COR-L47 (cell line): ENCODE results near the gene BOK.

Source experiments
- DNase-seq: peaks from one replicate; lab custom pipeline; 2025; lab: John Stamatoyannopoulos, UW

BOK gene

DNA sequence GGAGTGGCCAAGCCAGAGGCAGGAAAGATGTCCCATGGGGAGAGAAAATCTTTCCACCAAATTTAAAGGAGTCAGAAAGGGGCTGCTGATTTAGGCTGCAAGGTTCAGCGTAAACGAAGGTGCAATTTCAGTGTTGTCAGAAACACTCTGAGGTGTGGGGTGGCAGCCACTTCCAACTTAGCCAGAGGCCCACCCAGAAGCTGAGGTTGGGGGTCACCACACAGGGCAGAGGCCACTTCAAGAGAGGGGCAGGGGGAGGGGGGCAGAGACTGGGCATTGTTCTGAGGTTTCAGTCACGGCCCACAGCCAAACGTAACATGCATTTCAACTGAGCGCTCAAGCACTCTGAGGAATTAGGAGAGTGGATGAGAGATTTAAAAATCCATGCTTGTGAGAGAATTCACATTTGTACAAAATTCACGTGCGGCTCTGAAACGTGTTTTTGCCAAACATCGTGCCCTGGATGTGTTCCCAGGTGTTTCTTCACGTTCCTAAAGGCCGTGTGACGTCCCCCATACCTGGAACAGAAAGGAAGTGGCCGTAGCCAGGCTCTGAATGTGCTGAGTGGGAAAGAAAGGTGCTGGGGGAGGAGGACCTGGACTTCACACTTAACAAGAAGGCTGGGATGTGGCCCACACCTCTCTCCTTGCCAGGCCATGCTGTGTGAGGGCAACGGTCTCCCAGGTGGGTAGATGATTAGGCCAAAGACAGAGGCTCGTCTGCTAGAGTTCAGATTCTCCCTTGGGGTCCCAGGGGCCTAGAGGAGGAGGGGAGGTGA lies 19.5 kb upstream of the BOK start:
- DNase-seq, result no peak

DNA sequence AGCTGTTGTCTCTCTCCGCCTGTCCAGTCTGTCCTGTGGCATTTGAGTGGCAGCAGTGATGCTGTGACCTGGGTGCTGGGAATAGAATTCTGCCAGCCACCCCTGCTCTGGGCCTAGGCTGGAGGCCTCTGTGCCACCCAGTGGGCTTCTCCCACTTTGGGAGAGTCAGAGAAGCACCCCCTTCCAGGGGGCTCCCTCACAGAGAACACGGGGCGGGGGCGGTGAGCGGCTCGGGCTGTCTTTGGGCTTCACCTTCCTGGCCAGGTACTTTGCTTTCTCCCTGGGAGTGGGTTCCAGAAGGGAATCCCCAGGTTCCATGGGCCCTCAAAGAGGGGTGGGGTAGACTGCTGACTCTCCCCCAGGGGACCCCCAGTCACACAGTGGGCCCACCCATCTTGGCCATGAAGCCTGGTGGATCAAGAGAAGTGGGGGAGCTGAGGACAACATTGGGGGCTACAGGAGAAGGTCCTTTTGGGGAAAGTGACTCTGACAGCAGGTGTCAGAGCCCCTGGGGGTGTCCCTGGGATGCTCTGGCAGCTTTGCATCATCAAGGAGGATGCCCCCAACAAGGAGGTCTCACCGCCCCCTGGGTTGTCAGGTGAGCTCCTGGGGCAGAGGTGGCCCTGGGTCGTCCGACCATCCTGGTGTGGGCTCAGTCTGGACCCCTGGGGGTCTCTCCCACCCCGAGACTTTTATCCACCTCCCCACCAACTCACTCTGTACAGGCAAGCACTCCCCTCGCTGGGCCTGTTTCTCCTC lies 18.8 kb upstream of the BOK start:
- DNase-seq, result no peak

DNA sequence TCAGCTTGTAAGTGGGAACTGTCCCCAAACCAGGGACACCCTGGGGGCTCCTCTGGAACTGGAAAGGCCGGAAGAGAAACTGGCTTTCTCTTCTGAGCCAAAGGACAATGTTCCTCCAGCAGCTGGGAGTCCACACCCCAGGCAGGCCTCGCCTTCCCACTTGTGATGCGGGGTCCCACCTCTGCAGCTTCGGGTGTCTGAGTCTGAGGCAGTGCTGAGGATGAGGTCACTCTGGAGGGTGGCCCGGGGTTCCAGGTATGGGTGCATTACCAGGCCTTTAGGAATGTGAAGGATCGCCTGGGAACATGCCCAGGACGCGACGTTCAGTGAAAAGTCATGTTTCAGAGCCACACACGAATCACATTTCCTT lies 18.2 kb upstream of the BOK start:
- no peak for DNase-seq

DNA sequence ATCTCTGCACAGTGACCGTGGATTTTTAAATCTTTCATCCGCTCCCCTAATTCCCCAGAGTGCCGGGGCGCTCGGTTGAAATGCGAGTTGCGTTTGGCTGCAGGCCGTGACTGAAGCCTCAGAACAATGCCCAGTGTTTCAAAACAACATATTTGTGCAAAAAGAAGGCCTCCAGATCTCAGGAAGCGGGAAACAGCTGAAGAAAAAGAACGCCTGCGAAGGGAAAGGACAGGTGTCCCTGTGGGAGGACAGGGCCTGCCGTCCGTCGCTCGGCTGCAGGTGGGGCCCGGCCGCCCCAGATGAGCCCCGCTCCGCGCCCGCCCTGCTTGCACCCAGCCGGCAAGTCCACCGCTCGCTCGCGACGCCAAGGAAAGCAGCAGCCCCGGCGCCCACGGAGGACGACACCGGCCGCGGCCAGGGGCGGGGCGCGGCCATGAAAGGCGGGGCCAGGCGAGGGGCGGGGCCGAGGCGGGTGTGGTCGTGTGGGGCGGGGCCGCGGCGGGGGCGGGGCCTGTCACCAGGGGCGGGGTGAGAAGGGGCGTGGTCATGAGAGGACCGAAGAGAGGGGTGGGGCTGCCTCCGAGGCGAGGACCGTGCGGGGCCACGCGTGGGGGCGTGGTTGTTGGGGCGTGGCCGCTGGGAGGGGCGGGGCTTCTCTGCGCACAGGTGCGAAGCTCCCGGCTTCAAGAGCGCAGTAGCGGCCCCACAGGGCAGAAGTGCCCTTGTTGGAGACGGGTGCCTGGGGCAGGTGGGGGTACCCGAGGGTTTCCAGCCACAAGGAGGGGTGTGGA lies 17.6 kb upstream of the BOK start:
- DNase-seq, result no peak

DNA sequence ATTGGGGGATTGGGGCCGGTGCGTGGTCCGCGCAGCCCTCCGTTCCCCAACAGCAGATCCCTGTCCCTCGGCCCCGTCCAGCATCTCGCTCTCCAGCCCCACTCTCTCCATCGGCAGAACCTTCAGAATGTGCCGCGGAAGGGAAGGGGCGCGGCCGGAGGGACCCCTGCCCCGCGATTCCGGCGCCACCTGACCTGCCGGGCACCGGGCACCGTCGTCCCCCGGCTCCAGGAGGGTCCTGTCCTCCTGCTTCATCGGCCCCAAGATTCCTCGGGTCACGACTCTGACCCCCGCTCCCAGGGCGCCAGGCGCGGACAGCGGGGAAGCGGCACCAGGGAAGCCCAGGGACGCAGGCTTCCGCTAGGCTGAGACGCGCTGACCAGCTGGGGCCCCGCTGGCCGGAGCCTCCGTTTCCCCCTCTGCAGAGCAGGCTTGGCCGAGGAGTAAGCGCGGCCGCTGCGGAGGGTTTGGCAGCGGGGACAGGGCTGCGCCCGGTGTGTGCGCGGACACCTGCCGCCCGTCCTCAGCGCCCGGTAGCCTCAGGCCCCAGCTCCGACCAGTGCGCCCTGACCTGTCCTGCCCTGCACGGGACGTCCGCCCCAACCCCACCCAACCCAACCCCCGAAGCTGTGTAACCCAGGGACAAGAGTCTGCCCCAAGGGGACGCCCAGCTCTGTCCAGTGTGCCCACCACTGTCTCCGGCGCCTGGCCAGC lies 16.8 kb upstream of the BOK start:
- DNase-seq, result no peak

DNA sequence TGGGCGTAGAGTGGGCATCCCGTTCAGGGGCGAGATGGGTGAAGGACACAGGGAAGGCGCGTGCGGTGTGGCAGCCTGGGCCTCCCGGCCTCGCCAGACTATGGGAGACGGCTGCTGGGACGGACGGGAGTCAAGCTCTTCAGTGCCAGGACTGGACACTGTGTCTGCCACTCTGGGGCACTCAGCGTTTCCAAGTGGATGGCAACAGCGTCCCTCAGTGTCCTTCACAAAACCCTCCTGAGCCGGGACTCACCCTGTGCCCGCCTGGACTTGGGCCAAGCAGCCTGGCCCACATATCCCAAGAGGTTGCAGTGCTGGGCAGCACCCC lies 16.3 kb upstream of the BOK start:
- DNase-seq, result no peak

DNA sequence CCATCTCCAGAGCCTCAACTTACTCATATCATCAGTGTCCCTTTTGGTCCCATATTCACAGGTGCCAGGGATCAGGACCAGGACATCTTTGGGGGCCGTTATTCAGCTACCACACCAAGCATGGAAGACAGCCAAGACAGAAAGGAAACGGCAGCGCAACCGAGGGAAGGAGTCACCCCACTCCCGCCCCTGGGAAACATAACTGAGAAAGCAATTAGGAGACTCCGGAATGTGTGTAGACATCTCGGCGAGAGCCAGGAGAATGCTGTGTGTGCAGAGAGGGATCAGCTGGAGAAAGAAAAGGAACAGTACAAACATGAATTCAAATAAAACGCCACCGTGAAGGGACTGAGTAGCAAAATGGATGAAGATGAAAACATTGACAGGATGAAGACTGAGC lies 13.4 kb upstream of the BOK start:
- DNase-seq, result no peak

DNA sequence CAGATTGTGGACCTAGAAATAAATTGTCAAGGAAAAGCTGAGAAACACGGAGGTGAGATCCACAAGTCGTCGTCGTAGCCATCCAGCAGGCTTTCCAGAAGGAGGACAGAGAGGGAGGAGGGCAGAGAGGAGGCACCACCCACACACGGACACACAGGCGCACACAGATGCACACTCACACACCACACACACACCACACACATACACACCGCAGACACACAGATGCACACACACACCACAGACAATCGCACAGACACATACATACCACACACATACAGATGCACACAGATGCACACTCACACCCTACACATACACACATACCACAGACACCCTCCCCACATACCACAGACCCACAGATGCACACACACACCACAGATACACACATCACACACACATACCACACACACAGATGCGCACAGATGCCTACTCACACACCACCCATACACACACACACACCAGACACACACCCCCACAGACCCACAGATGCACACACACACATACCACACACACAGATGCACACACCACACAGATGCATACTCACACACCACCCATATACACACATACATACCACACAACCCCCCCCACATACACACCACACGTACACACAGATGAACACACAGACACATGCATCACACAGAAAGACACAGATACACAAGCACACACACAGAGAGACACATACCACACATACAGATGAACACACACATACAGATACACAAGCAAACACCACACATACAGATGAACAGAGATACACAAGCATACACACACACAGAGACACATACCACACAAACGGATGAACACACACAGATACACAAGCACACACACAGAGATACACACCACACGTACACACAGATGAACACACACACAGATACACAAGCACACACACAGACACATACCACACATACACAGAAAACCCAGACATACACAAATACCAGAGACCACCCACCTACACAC lies 12.7 kb upstream of the BOK start:
- DNase-seq, result no peak

DNA sequence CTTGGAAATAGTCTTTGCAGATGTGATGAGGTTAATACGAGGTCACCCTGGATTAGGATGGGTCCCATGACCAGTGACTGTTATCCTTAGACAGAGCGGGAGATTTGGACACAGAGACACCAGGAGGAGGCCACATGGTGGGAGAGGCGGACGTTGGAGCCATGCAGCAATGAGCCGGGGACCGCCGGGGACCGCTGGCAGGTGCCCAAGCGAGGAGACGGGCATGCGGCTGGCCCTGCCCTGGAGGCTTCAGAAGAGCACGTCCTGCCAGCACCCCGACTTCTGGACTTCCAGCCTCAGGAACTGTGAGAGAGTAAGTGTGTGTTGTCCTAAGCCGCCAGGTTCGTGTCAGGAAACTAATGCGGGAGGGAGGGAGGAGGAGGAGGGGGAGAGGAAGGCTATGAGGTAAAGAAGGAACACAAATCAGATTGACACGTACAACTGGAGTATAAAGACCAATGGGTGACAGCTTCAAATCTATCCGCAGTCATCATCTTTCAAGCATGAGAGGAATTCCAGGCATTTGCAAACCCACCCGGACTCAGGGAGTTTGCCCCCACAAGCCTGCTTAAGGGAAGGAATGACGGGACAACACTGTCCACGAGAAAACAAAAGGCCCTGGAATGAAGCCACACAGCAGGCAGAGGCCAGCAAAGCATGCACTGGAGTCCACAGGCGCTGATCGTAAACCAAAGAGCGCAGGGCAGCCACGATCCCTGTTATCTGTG lies 11.6 kb upstream of the BOK start:
- no peak for DNase-seq

DNA sequence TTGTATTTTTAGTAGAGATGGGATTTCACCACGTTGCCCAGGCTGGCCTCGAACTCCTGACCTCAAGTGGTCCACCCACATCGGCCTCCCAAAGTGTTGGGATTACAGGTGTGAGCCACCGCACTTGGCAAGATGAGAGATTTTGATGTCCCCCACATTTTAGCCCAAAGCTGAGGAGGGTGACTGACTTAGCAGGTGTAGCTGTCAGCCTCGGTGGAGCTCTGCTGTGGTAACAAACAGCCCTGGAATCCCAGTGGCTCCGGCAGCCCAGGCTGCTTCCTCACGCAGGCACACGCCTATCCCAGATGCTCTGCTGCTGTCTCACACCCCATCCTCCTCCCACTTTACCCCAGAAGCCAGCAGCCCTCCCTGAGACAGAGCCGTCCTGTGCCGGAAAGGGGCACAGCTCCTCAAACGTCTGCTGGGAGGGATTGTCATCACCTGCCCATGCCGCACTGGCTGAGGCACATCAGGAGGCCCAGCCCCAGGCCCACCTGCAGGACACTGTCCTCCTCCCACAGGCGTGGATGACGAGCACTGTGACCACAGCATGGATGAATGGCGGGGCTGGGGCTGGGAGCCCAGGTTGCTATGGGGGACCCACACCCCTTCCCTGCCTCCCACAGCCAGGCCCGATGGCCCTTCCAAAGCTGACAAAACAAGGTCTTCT lies 10.6 kb upstream of the BOK start:
- no peak for DNase-seq

DNA sequence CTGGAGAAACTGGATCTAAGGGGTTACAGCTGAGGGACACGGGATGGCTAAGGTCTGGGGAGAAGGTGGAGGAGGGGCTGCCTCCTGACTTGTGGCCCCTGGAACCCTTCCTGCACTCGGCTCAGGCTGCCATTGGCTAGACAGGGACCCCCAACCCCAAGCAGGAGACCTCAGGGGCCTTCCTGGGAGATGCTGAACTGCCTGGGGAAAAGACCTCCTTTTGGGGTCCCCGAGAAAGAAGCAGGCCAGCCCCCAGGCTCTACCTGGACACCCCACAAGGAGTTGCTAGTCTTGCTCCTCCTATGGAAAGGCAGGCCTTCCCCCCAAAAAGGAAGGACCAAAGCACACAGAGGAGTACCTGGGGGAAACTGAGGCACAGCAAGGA lies 10.1 kb upstream of the BOK start:
- DNase-seq, result no peak

DNA sequence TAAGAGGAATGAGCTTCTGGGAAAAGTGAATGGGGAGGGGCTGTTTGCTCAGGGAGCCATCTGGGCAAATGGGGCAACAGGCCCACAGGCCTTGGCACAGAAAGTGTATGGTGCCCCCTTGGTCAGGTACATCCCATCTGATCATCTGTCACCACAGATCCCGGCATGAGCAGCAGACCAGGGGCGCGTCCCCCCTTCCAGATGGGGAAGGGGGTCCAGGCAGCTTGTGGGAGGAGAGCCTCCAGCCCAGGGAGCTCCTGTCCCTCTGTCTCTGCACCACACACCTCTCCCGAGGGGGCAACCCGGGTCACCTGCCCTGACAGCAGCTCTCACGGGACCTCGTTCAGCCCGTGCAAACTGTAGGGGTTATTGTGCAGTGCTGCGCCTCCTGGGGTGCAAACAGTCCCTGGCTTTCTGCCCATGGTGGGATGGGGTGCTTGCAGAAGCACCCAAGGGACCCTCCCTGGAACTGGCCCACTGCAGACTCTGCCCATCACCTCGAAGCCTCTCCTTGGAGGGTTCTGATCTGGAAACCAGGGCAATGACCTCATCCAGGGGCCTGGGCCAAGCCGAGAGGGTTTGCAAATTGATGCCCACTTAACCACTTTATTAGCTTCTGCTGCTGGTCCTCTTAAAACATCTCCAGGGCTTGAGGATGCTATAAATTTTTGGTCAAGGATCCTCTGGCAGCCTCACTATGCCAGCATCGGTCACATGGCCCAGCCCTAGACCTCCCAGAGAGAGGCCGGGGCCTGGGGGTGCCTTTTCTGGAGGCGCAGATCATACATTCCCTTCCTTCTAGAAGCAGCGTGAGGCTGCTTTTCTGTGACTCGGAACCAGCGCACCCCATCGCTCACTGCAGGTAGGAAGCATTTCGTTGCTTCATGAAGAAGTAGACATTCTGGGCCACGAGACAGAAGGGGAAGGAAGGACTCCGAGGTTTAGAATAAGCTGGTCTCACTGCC lies 7.6 kb upstream of the BOK start:
- DNase-seq, result no peak

DNA sequence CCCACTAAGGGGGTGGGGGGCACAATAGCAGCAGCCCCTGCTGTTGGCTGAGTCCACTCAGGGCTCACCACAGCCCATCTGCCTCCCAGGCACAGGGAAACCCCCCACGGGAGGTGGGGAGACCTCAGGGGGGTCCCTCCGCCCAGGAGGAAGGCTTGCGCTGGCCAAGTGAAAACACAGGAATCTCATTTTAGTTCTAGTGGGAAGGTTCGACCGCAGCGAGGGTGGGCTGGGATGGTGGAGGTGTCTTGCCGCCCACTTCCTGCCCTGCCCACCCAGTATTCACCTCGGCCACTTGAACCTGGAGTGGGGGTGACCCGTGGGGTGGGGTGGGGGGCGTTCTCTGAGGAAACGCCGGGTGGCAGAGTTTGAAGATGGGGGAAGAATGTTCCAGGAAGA lies 6.9 kb upstream of the BOK start:
- no peak for DNase-seq

DNA sequence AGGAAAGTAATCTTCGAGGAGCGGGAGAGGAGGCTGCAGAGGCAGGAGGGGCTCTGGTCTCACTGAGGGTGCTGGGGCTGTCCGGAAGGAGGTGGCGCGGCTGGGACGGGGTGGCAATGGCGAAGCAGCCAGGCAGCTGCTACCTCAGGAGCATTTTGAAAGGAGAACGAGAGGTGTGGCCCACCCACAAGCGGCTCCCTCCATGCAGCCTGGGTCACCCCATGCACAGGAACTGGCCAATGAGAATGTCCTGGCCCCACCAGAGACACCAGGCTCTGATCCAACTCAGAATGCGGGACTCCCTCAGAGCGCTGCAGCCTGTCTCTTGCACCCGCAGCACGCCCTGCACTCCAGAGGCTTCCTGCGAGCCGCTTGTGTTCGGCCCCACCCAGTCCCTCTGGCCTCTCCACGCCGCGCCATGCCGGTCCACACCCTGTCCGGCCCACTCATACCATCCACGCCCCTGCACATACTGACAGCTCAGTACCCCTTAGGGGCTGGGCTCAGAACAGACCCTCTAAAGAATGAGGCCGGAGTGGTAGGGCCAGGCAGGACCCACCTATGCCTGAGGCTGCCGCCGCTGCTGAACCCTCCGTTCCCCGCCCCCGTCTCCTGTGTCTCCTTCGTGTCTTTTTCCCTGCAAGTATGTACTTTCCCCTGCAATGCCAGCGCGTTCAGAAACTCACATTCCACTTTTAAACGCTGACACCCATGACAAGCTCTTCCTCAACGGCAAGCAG lies 6.4 kb upstream of the BOK start:
- no peak for DNase-seq

DNA sequence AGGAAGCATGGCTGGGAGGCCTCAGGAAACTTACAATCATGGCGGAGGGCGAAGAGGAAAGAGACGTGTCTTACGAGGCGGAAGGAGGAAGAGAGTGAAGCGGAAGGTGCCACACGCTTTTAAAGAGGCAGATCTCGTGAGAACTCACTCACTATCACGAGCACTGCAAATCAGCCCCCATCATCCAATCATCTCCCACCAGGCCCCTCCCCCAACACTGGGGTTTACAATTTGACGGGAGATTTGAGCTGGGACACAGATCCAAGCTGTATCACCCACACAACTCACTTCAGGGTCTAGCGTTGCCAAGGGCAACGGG lies 5.1 kb upstream of the BOK start:
- no peak for DNase-seq

DNA sequence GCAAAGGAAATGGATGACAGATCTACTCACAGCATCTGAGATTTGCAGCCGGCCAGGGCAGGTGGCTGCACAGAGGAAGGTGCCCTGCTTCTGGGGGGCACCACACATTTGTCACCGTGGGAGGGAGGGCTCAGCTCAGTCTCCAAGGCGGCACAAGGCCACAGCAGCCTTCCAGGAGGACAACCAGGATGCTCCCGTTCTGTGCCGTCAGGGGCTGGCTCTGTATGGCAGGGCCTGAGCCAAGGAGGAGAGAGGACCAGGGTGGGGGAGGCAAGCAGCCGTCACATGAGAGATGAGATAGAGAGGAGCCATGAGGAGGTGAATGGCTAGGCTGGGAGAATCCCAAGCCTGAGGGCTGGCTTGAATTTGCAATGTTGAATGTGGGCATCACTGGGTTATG lies 4.6 kb upstream of the BOK start:
- no peak for DNase-seq

DNA sequence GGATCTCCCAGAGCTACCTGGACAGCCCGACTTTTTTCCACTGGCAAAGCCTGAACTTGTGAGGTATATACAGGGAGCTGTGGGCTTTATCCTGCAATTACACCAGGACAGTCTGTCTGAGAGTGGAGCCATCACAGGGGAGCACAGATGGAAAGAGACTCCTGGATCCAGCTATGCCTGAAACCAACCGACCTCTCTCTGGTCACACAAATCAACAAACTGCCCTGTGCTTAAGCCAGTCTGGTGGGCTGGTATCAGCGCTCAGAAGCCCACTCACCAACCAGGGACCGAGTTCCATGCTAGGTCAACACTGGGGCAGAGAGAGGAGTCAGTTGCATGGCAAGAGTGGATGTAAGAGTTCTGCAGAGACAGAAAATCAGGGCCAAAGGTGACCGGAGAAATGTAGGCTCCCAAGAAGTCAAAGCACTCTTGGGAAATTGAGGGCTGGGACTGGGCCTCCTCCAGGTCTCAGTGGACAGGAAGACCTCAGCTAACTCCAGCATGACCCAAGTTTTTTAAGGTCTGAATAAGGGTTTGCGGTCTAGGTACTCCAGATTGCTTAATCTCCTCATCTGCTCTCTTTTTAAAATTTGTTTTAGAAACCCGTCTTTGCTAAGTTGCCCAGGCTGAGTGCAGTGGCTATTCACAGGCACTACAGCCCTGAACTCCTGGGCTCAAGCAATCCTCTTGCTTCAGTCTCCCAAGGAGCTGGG lies 3.8 kb upstream of the BOK start:
- DNase-seq, result no peak

DNA sequence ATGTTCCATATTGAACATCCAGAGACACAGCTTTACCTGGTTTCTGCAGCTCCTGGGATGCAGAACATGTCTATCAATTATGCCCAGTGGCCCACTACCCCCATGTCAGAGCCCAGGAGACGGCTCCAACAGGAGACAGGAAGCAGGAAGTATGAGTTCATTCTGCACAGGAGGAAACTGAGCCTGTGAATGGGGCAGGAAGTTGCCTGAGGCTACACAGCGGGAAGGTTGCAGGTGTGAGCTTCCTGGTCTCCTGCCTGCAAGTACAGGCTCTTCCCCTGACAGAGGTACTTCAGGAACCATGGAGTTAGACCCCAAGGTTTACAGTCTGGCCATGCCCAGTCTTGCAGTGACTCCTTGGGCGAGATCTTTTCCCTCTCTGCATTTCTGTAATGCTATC lies 2.8 kb upstream of the BOK start:
- no peak for DNase-seq
